ENCODE measurements around the gene MOGAT1. TPM values are rescaled to one million over a fixed set of nuclear protein-coding genes. Genes with fewer than 3 reads are reported as not detected.

MOGAT1 gene
- total and polyA plus RNA-seq, 8 donors = 0.17 to 0.38 (median 0.29) TPM; not detected in 4

GRCh38 chr2:222707102-222707688, 35.7 kb downstream of the MOGAT1 start:
- Histone ChIP-seq H3K27ac (no peak overlapping the region), H3K4me1 (peaks cover 0 to 5% (median 2%) of the 10 kb centered on the region in 3 donors), H3K4me3 (no peak overlapping the region), H3K9me3 (no peaks in the 10 kb centered on the region), H3K36me3 (no peaks in the 10 kb centered on the region), H3K27me3 (no peaks in the 10 kb centered on the region)
- FAIRE-seq (no peak), DNase-seq (no peak), ATAC-seq (no peak)
- TF ChIP-seq CTCF (IDR thresholded peaks at IDR 0.05) = no peak
- intact Hi-C loops (cut with DNase I) = loop anchor here in 2 of 3 donors (10.0 kb wide), 1 partner anchor 198 kb away; no protein-coding TSS in a partner anchor
- WGBS, 2 donors = 94 to 100% methylated on average over 3 of the region's 3 CpGs

DNA sequence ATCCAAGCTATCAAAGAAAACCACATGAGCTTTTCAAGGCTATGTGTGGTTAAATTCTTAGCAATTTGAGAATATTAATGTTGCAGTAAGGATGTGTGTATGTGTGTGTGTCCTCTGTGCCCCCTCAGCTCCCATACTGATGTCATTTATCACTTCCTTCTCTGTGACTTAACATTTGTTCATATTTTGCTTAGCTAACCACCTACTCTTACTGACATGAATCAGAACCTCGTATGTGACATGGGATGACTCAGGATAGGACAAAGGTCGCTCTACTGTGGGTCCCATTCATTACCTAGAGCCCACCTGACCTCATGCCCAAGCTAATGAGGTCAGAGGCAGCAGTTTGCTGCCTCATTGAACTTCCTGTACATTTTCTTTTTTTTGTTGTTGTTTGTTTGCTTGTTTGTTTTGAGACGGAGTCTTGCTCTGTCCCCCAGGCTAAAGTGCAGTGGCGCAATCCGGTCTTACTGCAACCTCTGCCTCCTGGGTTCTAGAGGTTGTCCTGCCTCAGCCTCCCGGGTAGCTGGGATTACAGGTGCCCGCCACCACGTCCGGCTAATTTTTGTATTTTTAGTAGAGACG, 36.3 kb downstream of the MOGAT1 start:
- Histone ChIP-seq H3K27me3 (no peaks in the 10 kb centered on the region), H3K4me3 (no peak overlapping the region), H3K27ac (no peak overlapping the region), H3K9me3 (no peaks in the 10 kb centered on the region), H3K36me3 (no peaks in the 10 kb centered on the region), H3K4me1 (peaks cover 0 to 5% (median 2%) of the 10 kb centered on the region in 3 donors)
- DNase-seq (no peak), FAIRE-seq (no peak), ATAC-seq (peak in 3 of 4 donors; percentile 11 to 44 (median 23))
- no peak for TF ChIP-seq CTCF (IDR thresholded peaks at IDR 0.05)
- WGBS, 2 donors = 41 to 47% methylated on average over 10 of the region's 10 CpGs
- intact Hi-C loops (cut with DNase I) = loop anchor here in 2 of 3 donors (10.0 kb wide), 1 partner anchor 197 kb away; no protein-coding TSS in a partner anchor

DNA sequence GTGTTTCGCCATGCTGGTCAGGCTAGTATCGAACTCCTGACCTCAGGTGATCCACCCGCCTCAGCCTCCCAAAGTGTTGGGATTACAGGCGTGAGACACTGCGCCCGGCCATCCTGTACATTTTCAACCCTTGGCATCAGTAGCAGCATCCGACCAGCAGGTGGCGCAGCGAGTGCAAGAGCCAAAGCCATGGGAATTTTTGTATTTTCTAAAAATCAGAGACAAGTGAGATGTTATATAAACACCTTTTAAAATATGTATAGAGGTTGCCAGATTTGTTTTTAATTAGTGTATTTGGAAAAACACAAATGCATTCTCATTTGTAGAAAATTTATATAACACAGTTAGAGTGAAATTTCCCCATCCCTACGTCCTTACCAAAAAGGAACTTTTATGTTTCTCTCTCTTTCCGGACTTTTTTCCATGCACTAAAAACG, 36.8 kb downstream of the MOGAT1 start:
- peak; percentile 87 to 97 (median 92) for TF ChIP-seq CTCF (IDR thresholded peaks at IDR 0.05)
- Histone ChIP-seq H3K27me3 (no peaks in the 10 kb centered on the region), H3K9me3 (no peaks in the 10 kb centered on the region), H3K36me3 (no peaks in the 10 kb centered on the region), H3K4me3 (no peak overlapping the region), H3K4me1 (peaks cover 0 to 5% (median 2%) of the 10 kb centered on the region in 3 donors), H3K27ac (no peak overlapping the region)
- 15 to 19% methylated on average over 12 of the region's 12 CpGs for WGBS, 2 donors
- intact Hi-C loops (cut with DNase I) = loop anchor here in 2 of 3 donors (10.0 kb wide), 1 partner anchor 197 kb away; no protein-coding TSS in a partner anchor
- peak; percentile 43 for FAIRE-seq
- ATAC-seq = peak; percentile 79 to 92 (median 90)
- peak; percentile 56 to 93 (median 81) for DNase-seq

DNA sequence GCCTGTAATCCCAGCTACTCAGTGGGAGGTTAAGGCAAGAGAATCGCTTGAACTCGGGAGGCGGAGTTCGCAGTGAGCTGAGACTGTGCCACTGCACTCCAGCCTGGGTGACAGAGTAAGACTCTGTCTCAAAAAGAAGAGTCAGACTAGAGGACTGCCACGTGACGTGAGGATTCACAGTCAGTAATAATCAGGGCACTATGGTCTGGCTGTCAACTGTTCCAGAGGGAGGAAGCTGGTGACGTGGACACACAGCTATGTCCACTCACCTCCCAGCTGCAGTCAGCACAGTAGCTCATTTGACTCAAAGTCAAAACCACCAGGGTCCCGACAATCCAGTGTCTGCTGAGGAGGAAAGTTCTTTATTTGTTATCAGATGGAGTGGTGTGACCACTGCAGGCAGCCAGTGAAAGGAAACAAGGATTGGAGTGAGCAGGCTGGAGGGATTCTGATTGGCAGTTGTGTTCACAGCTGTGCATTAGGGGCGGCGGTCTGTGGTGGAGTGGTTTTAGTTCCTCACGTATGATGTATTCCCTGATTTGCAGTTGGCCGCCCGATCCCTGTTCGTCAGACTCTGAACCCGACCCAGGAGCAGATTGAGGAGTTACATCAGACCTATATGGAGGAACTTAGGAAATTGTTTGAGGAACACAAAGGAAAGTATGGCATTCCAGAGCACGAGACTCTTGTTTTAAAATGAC, 37.9 kb downstream of the MOGAT1 start:
- Histone ChIP-seq H3K4me1 (peaks cover 0 to 6% (median 5%) of the 10 kb centered on the region in 3 donors), H3K27ac (no peak overlapping the region), H3K9me3 (no peaks in the 10 kb centered on the region), H3K4me3 (no peak overlapping the region), H3K36me3 (no peaks in the 10 kb centered on the region), H3K27me3 (no peaks in the 10 kb centered on the region)
- FAIRE-seq (no peak), DNase-seq (peak in 1 of 6 donors; percentile 39), ATAC-seq (peak in 3 of 4 donors; percentile 64 to 81 (median 77))
- 71 to 76% methylated on average over 16 of the region's 16 CpGs for WGBS, 2 donors
- intact Hi-C loops (cut with DNase I) = loop anchor here in 2 of 3 donors (10.0 kb wide), 1 partner anchor 195 kb away; no protein-coding TSS in a partner anchor
- TF ChIP-seq CTCF (IDR thresholded peaks at IDR 0.05) = no peak

Measured in pancreas (tissue), 10 donors.